Fibroblast of lung (primary cell): Measurements from ENCODE around the gene CERCAM.

Experiments
- CTCF ChIP-seq, 2 donors: IDR thresholded peaks in 1 of 2; conservative IDR thresholded peaks in 1 of 2; 1 replicate in 1 of 2; 2 replicates in 1 of 2; pipeline ENCODE4 v1.5.1; 2011 to 2012; ENCODE audit warnings: low read length in 2 of 2, control low read depth in 1 of 2, inconsistent platforms in 1 of 2, low read depth in 1 of 2, mild to moderate bottlenecking in 1 of 2
- EZH2 ChIP-seq: IDR thresholded peaks from 2 replicates; pipeline ENCODE4 v1.5.1; 2012; ENCODE audit warnings: low read length, control low read depth, mild to moderate bottlenecking; ENCODE audit errors: missing control alignments

- TF ChIP-seq CTCF (conservative IDR thresholded peaks at IDR 0.05 in 1 of 2, IDR thresholded peaks at IDR 0.05 in 1 of 2; ENCODE audit: low read depth in 1 of 2, low read length in 2 of 2) (no peak), EZH2 (no peak)
Measured at GRCh38 chr9:128371630-128372117, 49.0 kb upstream of the CERCAM start.
